ENCODE data around the gene SF3A1. TPM values are rescaled to one million over a fixed set of nuclear protein-coding genes. Genes with fewer than 3 reads are reported as not detected.

SF3A1 gene
- total and polyA plus RNA-seq, 4 donors = 19.6 to 41.6 (median 23.9) TPM

DNA sequence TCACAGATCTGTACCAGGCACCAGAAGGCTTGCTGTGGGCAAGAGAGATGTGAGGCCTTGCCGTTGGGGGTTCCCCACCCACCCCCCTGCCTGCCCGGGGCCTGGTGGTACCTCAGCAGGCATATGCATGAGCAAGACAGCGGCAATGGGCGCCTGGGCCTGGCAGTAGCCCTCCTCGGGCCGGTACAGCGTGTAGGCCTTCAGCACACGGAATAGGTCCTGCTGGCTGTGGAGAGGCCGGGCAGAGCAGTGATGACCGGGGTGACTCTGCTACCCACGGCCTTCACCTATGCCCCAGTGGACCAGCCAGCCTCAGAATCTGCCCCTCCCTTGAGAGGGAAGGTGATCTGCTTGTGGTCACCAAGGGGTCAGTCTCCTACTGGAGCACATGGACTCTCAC lies 61.9 kb downstream of the SF3A1 start:
- TF ChIP-seq FOXA1 (IDR thresholded peaks at IDR 0.05) (no peak), FOXA2 (IDR thresholded peaks at IDR 0.05) (no peak), EGR1 (IDR thresholded peaks at IDR 0.05; ENCODE audit: low read depth in 2 of 2) (no peak)
- TF ChIP-seq, protein P1, sequence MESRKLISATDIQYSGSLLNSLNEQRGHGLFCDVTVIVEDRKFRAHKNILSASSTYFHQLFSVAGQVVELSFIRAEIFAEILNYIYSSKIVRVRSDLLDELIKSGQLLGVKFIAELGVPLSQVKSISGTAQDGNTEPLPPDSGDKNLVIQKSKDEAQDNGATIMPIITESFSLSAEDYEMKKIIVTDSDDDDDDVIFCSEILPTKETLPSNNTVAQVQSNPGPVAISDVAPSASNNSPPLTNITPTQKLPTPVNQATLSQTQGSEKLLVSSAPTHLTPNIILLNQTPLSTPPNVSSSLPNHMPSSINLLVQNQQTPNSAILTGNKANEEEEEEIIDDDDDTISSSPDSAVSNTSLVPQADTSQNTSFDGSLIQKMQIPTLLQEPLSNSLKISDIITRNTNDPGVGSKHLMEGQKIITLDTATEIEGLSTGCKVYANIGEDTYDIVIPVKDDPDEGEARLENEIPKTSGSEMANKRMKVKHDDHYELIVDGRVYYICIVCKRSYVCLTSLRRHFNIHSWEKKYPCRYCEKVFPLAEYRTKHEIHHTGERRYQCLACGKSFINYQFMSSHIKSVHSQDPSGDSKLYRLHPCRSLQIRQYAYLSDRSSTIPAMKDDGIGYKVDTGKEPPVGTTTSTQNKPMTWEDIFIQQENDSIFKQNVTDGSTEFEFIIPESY (IDR thresholded peaks at IDR 0.05) = no peak
- H3K27ac ChIP-seq (ENCODE audit: low read depth in 1 of 2, low read length in 2 of 2) = no peak overlapping the region
- no peak overlapping the region for H3K9ac ChIP-seq (ENCODE audit: low read depth in 1 of 2, low read length in 2 of 2)
- 94% methylated on average over 11 of the region's 11 CpGs for WGBS
- no peak overlapping the region for H3K4me3 ChIP-seq (ENCODE audit: low read depth in 1 of 3, low read length in 3 of 3)
- peaks cover 4 to 19% (median 16%) of the 10 kb centered on the region in 4 donors for H3K4me1 ChIP-seq (ENCODE audit: control insufficient read depth in 4 of 4, insufficient read depth in 4 of 4, low read length in 3 of 4)
- no peaks in the 10 kb centered on the region for H3K9me3 ChIP-seq (ENCODE audit: control insufficient read depth in 4 of 4, low read length in 3 of 4)
- no peak for DNase-seq (ENCODE audit: low spot score)
- H3K27me3 ChIP-seq (ENCODE audit: control insufficient read depth in 4 of 4, insufficient read depth in 4 of 4, low read length in 3 of 4) = no peaks in the 10 kb centered on the region
- H3K36me3 ChIP-seq (ENCODE audit: control insufficient read depth in 4 of 4, insufficient read depth in 3 of 4, low read depth in 1 of 4, low read length in 3 of 4) = peaks cover 11 to 60% (median 20%) of the 10 kb centered on the region in 4 donors

DNA sequence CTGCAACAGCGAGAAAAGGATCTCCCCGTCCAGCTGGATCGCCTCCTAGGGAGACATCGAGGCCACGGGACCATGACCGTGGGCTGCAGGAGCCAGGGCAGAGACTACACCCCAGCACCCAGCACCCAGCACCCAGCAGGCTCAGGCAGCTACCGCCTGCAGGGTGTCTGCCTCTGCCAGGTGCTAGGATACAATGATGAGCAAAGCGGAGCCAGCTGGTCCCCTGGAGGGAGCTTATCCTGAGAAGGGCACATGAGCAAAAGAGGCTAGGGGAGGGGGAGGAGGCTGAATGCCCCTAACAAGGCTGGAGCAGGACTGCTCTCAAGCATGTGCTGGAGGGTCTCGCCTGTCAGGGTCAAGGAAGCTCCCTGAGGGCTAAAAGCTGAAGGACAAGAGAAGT lies 62.6 kb downstream of the SF3A1 start:
- H3K9ac ChIP-seq (ENCODE audit: low read depth in 1 of 2, low read length in 2 of 2) = no peak overlapping the region
- H3K27me3 ChIP-seq (ENCODE audit: control insufficient read depth in 4 of 4, insufficient read depth in 4 of 4, low read length in 3 of 4) = no peaks in the 10 kb centered on the region
- H3K4me3 ChIP-seq (ENCODE audit: low read depth in 1 of 3, low read length in 3 of 3) = no peak overlapping the region
- H3K36me3 ChIP-seq (ENCODE audit: control insufficient read depth in 4 of 4, insufficient read depth in 3 of 4, low read depth in 1 of 4, low read length in 3 of 4) = peaks cover 11 to 56% (median 18%) of the 10 kb centered on the region in 4 donors
- H3K4me1 ChIP-seq (ENCODE audit: control insufficient read depth in 4 of 4, insufficient read depth in 4 of 4, low read length in 3 of 4) = peaks cover 4 to 22% (median 18%) of the 10 kb centered on the region in 4 donors
- H3K9me3 ChIP-seq (ENCODE audit: control insufficient read depth in 4 of 4, low read length in 3 of 4) = no peaks in the 10 kb centered on the region
- no peak overlapping the region for H3K27ac ChIP-seq (ENCODE audit: low read depth in 1 of 2, low read length in 2 of 2)
- TF ChIP-seq, protein P2, sequence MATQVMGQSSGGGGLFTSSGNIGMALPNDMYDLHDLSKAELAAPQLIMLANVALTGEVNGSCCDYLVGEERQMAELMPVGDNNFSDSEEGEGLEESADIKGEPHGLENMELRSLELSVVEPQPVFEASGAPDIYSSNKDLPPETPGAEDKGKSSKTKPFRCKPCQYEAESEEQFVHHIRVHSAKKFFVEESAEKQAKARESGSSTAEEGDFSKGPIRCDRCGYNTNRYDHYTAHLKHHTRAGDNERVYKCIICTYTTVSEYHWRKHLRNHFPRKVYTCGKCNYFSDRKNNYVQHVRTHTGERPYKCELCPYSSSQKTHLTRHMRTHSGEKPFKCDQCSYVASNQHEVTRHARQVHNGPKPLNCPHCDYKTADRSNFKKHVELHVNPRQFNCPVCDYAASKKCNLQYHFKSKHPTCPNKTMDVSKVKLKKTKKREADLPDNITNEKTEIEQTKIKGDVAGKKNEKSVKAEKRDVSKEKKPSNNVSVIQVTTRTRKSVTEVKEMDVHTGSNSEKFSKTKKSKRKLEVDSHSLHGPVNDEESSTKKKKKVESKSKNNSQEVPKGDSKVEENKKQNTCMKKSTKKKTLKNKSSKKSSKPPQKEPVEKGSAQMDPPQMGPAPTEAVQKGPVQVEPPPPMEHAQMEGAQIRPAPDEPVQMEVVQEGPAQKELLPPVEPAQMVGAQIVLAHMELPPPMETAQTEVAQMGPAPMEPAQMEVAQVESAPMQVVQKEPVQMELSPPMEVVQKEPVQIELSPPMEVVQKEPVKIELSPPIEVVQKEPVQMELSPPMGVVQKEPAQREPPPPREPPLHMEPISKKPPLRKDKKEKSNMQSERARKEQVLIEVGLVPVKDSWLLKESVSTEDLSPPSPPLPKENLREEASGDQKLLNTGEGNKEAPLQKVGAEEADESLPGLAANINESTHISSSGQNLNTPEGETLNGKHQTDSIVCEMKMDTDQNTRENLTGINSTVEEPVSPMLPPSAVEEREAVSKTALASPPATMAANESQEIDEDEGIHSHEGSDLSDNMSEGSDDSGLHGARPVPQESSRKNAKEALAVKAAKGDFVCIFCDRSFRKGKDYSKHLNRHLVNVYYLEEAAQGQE (IDR thresholded peaks at IDR 0.05) = no peak
- TF ChIP-seq, protein P3, sequence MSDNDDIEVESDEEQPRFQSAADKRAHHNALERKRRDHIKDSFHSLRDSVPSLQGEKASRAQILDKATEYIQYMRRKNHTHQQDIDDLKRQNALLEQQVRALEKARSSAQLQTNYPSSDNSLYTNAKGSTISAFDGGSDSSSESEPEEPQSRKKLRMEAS (IDR thresholded peaks at IDR 0.05) = no peak
- no peak for TF ChIP-seq HNF4G (IDR thresholded peaks at IDR 0.05)
- TF ChIP-seq TAF1 (conservative IDR thresholded peaks at IDR 0.05) = no peak
- TF ChIP-seq, protein P4, sequence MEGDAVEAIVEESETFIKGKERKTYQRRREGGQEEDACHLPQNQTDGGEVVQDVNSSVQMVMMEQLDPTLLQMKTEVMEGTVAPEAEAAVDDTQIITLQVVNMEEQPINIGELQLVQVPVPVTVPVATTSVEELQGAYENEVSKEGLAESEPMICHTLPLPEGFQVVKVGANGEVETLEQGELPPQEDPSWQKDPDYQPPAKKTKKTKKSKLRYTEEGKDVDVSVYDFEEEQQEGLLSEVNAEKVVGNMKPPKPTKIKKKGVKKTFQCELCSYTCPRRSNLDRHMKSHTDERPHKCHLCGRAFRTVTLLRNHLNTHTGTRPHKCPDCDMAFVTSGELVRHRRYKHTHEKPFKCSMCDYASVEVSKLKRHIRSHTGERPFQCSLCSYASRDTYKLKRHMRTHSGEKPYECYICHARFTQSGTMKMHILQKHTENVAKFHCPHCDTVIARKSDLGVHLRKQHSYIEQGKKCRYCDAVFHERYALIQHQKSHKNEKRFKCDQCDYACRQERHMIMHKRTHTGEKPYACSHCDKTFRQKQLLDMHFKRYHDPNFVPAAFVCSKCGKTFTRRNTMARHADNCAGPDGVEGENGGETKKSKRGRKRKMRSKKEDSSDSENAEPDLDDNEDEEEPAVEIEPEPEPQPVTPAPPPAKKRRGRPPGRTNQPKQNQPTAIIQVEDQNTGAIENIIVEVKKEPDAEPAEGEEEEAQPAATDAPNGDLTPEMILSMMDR (IDR thresholded peaks at IDR 0.05; ENCODE audit: low read depth, low read length, missing input control) = no peak
- TF ChIP-seq HNF4A (conservative IDR thresholded peaks at IDR 0.05) = no peak
- no peak for TF ChIP-seq NR2F2 (IDR thresholded peaks at IDR 0.05)
- no peak for TF ChIP-seq JUND (IDR thresholded peaks at IDR 0.05)
- TF ChIP-seq FOXA1 (IDR thresholded peaks at IDR 0.05) = no peak
- no peak for TF ChIP-seq RXRA (IDR thresholded peaks at IDR 0.05)
- no peak for TF ChIP-seq FOXA2 (IDR thresholded peaks at IDR 0.05)
- TF ChIP-seq GABPA (IDR thresholded peaks at IDR 0.05 in 1 of 2, conservative IDR thresholded peaks at IDR 0.05 in 1 of 2) = no peak
- no peak for TF ChIP-seq YY1 (IDR thresholded peaks at IDR 0.05)
- no peak for DNase-seq (ENCODE audit: low spot score)
- 96% methylated on average over 9 of the region's 9 CpGs for WGBS

Data from liver (tissue), 9 donors.